GM18519 (cell line): ENCODE data around the gene MAP1B.

ENCODE experiments used
- ATAC-seq: cut with Tn5 transposase; IDR thresholded peaks from one replicate; pipeline ENCODE4 v1.9.1; 2021; ENCODE audit warnings: mild to moderate bottlenecking, moderate library complexity; ENCODE audit not compliant: unreplicated experiment, low FRiP score

Gene MAP1B

DNA sequence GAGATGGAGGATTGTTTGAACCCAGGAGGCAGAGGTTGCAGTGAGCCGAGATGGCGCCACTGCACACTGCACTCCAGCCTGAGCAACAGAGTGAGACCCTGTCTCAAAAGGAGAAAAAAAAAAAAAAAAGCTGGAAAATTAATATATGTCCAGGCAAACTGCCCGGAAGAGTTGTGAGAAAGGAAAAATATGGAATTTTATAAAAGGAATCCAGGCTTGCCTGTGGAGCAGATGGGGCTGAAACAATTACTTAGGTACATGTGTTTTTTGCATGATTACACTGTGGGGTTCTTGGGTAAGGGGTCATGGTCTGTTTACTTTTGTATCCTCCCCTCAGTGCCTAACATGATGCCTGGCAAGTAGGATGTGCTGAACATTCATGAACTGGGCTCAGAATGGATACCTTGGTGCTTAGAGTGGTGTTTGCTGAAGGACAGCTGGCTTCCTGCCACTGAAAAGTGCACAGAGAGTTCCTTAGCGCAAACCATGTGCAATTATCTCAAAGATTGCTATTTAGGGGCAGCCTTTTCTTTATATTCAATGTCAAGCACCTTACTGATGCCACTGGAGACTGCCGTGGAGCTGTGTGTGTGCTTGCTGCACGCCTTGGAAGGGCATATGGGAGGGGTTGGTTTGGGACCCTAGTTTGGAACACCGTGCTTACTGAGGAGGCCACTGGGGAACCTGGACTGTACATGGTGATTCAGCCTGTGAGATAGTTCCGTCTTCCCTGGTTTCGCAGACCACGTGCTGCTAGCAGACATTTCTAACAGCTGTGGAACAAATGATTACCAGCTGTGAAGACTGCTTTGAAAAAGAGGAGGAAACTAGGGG, 78.4 kb downstream of the MAP1B start:
- ATAC-seq = no peak

DNA sequence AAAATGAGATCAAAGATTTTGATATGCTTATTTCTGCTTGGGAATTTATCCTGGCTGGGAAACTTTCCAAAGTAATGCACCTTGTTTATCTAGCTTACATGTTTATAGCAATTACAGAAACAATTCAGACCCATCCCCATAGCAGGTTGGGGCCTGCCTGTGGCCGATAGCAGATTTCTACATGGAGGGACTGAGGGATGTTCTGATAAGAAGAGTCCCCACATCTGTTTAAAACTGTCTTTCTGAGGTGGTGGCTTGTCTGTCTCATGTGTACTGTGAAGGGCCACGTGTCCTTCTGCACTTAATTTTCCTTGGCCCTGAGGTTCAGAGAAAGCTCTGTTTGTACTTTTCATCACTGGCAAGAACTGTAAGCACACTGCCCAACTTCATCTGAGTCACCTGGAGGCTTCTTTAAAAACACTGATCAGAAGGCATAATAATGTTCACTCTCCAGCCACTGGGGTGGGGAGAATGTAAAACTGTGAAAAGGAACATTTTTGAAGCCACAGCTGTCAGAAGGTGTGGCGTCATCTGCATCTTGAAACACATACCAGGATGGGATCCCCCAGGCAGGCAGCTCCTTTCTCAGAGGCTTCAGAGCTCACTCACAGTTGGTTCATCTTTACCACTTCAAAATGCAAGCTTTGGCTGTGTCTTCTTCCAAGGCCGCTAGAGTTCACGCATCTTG, 80.3 kb downstream of the MAP1B start:
- no peak for ATAC-seq

DNA sequence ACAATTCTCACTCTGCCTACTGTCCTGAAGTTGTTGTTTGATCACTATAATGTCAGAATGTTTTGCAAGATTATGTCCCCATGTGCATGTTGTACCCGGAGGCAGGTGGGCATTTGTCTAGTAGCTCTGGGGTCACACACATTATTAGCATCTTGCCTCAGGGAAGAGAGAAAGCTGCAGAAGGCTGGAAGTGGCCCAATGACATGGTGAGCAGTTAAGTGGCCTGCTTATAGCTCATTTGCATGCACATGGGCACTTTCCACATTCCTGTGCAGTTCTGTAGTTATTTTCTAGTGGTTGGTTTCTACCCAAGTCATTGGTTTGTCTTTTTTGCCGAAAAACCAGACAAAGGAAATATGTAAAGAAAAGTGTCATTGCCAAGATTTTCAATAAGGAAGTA, 80.9 kb downstream of the MAP1B start:
- no peak for ATAC-seq

DNA sequence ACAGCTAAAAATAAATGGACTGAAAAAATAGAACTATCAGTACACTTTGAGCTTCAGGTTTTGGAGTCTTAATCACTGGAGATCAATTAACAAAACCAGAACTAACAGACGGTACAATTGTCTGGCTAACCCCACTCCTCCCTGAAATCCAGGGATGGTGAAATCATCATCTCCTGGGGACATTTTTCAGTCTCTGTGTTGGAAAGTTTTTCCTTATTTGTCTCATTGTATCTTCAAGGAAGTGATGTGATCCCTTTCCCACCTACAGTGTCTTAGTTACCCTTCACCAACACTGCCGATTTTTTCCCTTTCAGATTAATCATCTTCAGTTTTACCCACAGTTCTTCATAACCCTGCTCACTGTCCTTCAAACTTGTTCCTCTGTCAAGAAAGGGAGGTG, 81.9 kb downstream of the MAP1B start:
- no peak for ATAC-seq

DNA sequence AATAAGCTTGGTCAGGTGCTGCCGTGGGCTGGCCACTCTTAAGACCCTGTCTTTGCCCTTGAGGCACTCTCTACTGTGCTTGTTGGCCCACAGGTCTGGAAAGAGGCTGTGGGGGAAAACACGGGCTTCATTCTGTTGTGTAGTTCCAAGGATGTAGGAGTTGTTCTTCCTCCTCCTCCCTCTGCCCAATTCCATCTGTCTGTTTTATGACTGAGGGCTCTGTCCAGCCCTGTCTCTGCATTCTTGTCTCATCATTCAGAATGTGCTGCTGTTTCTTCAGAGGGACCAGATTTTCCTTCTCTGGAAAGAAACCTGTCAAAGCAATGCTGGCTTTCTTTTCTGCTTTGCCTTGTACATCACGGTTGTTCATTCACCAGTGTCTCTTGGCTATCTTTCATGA, 84.1 kb downstream of the MAP1B start:
- no peak for ATAC-seq

DNA sequence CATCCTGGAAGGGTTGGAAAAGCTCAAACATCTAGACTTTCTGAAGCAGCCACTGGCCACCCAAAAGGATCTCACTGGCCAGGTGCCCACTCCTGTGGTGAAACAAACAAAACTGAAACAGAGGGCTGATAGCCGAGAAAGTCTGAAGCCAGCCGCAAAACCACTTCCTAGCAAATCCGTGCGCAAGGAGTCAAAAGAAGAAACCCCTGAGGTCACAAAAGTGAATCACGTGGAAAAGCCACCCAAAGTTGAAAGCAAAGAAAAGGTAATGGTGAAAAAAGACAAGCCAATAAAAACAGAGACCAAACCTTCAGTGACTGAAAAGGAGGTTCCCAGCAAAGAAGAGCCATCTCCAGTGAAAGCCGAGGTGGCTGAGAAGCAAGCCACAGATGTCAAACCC, 87.6 kb downstream of the MAP1B start:
- ATAC-seq = peak; percentile 68

DNA sequence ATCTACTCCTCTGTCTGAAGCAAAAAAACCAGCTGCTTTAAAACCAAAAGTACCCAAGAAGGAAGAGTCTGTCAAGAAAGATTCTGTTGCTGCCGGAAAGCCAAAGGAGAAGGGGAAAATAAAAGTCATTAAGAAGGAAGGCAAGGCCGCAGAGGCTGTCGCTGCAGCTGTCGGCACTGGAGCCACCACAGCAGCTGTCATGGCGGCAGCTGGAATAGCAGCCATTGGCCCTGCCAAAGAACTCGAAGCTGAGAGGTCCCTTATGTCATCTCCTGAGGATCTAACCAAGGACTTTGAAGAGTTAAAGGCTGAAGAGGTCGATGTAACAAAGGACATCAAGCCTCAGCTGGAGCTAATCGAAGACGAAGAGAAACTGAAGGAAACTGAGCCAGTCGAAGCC, 88.3 kb downstream of the MAP1B start:
- no peak for ATAC-seq

DNA sequence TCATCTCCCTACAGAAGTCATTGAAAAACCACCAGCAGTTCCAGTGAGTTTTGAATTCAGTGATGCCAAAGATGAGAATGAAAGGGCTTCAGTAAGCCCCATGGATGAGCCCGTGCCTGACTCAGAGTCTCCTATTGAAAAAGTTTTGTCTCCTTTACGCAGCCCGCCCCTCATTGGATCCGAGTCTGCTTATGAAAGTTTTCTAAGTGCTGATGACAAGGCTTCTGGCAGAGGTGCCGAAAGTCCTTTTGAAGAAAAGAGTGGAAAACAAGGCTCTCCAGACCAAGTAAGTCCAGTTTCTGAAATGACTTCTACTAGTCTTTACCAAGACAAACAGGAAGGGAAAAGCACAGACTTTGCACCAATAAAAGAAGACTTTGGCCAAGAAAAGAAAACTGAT, 90.1 kb downstream of the MAP1B start:
- ATAC-seq = no peak

DNA sequence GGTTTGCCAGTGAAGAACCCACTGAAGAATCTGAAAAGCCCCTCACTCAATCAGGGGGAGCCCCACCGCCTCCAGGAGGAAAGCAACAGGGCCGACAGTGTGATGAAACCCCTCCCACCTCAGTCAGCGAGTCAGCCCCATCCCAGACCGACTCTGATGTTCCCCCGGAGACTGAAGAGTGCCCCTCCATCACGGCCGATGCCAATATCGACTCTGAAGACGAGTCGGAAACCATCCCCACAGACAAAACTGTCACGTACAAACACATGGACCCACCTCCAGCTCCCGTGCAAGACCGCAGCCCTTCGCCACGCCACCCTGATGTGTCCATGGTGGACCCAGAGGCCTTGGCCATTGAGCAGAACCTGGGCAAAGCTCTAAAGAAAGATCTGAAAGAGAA, 92.4 kb downstream of the MAP1B start:
- ATAC-seq = no peak

DNA sequence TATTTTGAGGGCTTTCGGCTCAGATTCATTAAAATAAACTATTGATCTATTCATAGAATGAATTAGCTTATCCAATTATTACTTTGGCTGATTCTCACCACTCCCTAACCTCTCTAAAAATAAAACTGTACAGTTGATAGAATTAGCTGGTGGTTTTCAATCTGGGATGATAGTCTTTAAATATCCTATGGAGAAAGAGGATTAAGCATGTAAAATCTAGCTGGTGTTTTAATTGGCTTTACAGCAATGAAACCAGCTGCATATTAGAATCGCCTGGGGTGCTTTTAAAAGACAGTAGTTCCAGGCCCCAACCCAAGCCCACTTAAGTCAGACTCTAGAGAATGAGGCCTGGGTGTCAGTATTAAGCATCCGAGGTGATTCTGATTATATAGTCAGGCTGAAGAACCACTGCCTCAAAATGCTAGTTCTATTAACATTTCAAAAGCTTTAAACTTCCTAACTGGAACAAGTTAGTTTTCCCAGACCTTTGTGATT, 95.1 kb downstream of the MAP1B start:
- ATAC-seq = no peak

DNA sequence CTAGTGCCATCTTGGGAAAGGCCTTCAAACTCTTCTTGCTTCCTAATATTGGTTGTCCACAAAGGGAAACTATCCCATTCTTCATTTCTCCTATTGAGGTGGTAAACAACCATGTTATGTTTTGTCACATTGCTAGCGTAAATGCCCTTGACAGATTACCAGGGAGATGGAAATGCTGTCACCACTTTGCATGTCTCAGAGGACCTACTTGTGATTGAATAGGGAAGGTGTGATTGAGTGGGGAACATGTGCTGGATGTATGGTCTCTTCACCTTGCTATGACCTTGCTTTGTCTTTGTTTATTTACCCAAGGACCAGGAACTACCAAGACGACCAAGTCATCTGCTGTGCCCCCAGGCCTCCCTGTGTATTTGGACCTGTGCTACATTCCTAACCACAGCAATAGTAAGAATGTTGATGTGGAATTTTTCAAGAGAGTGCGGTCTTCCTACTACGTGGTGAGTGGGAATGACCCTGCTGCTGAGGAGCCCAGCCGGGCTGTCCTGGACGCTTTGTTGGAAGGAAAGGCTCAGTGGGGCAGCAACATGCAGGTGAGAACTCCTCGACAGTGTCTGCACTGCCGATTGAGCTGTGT, 96.1 kb downstream of the MAP1B start:
- no peak for ATAC-seq

DNA sequence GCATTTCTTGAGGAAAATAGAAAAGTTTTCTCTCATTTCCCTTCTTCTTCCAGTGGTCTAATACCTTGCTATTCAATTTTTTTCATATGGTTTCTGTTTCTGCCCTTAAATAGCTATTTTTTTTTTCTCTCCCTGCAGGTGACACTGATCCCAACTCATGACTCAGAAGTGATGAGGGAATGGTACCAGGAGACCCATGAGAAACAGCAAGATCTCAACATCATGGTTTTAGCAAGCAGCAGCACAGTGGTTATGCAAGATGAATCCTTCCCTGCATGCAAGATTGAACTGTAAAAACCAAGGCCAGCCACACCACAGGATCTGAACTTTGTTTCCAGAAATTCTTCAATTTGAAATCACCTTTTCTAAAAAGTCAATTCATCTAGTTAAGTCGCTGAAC, 97.7 kb downstream of the MAP1B start:
- no peak for ATAC-seq

DNA sequence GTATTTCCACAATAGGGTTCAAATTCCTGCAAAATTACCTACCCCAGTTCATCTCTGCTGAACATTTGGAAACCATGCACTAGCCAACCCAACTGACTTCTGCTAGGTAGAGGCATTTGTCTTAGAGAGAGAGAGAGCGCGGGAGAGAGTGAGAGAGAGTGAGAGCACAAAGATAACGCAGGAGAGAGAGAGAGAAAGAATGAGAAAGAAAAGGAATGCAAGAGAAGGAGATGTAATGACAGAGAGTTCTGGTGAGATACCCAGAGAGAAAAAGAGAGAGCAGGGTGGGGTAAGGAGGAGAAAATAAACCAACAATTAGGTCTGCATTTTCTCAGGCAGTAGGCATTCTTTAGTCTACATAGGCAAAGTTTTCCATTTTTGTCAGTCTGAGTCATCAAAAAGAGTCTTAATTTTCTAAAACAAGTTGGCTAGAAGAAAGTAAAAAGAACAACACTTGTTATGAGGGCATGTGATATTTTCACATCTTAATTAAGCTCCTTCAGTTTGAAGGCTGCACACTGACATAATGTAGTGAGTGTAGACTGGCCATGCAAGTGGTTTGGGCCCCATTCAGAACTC, 98.2 kb downstream of the MAP1B start:
- ATAC-seq = no peak

DNA sequence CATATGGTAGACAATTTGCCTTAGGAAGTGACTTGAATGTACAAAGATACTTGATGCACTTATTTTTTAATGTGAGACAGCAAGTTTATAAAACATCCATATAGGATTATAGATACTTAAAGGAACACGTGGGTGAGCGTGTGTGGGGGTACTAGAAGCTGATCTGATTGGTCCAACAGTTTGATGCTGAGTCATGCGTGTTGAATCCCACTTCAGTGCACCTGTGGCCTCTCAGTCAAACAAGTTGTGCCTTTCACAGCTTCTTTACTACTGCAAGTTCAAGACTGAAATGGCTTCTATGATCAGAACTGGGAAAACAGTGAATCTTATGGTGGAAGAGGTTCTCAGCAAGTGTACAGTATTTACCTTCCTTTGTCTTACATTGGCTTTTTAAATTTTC, 98.9 kb downstream of the MAP1B start:
- ATAC-seq = no peak

DNA sequence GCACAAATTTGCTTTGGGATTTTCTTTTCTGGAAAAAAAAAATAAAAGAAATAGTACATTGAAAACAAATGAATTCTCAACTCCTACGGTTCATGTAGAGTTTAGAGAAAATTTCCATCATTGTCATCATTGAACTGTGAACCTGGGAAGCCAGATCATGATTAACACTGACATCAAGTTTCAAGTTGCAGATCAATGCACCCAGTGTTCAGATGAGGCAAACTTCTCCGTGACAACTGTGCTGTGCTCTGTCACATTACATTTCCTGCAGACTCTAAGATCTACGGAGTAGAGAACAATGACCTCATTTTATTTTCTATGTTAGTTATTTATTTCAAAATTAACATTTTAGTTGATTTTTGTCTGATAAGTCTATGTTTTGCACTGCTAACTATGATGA, 99.7 kb downstream of the MAP1B start:
- ATAC-seq = no peak

DNA sequence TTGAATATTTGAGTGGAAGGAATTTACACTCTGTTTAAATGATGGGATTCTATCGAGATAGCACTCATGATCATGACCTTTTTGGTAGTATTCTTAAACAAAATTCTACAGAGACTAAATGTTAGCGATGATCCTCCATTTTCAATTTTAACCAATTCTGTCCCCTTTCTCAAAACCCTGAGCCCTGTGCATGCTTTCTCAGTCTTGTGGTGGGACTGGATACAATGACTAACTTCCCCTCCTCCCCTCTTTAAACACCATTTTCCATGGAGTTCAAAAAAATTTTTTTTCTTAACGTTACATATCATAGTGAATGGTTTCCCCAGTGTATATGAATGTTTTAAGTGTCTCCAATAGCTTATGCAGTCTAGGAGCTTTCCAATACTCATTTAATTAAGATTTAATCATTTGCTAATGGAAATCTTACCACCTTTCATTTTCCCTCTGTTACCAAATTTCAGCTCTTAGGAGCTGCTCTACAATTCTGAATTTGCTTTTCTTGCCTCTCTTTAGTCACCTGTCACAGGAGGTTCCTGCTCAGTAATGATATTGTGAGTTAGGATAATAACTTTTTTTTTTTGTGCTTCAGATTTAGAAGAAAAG, 101.2 kb downstream of the MAP1B start:
- no peak for ATAC-seq

DNA sequence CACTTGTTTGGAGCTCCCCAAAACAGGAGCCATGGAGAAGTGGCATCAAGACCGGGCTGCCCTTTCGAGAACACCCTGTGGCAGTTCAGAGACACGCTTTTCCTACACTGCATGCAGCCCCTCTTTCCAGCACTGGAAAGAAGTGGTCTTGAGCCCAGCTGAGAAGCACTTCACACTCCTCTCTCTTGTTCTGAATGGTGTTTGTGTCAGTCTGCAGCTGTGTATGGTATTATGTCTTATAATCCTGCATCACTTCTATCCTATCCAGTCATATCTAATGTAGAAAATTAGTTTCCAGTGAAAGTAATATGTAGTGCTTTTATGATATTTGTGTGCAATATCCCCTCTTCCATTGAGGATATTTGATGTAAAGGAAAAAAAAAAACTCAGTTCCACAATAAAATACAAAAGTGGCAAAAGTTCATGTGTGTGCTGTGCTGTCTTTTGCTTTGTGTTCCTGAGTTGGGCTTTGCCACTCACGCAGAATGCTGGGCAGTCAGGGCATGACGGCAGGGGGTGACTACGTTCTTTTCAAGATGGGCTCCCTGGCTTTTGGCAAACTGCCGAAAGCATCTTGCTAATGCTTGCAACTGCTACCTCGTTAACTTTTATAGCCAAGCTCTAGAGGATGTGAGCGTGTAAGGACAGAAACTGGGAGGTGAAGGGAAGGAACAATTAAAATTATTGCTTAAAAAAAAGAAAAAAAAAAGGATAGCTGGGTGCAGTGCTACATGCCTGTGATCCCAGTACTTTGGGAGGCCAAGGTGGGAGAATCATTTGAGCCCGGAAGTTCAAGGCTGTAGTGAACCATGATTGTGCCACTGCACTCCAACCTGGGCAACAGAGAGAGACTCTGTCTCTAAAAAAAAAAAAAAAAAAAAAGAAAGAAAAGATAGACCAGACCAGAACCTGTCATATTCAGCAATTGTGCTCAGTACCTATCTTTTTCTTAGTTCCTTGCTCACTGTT, 102.2 kb downstream of the MAP1B start:
- ATAC-seq = no peak

DNA sequence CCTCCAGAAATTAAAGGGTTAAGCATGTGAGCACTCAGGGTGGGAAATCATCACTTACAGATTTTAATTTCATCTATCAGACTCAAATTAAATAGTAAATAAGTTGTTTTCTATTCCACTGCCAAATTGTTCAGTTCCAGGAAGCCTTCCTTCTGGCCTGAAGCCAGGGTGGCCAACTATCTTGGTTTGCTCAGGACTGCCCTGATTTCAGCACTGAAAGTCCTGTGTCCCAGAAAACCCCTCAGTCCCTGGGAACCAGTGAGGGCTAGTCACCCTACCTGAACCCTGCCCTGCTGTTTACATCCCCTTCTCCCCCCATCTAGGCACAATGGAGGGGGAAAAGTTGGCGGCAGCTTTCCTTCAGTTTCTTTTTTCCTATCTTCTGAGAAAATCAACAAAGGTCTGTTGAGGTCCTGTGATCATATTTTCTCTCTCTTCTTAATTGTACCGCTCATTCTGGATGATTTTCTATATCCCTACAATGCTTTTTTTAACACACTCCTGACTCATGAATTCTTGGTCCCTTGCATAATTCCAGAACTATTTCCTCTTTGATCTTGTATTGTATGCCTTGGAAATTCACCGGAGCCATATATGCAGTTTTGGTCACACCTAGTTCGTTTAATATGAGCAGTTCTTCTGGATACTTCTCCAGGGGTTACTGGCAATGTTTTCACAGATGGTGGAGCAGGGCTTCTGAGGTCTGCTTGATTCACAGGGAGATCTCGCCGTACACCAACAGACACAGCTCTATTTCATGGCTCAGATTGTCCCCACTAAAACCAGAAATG, 103.8 kb downstream of the MAP1B start:
- ATAC-seq = no peak

DNA sequence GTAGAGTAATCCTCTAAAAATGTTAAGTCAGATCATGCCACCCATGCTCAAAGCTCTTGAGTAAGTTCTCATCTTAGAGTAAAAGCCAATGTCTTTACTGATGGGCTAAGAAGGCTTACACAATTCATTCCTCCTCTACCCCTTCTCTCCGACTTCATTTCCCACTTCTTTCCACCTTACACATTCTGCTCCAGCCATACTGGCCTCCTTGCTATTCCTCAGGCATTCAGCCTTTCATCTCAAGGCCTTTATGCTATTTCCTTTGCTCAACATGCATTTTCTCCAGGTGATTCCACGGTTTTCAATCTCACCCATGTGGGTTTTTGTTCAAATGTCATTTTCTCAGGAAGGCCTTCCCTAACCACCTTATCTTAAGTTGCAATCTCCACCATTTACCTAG, 104.9 kb downstream of the MAP1B start:
- ATAC-seq = no peak
